GM19324 (cell line): ENCODE results near the gene USP15.
"Not testable (repeated sequence)": the region's sequence is repeated elsewhere in the genome, so short reads cannot be mapped to it uniquely, and the experiment has no call there.

ENCODE experiments used
- ATAC-seq: cut with Tn5 transposase; IDR thresholded peaks from one replicate; pipeline ENCODE4 v1.9.1; 2021; ENCODE audit warnings: mild to moderate bottlenecking, moderate library complexity; ENCODE audit not compliant: unreplicated experiment, low FRiP score

The USP15 gene

GRCh38 chr12:62434494-62435302, 174.5 kb downstream of the USP15 start:
- ATAC-seq: no peak

DNA sequence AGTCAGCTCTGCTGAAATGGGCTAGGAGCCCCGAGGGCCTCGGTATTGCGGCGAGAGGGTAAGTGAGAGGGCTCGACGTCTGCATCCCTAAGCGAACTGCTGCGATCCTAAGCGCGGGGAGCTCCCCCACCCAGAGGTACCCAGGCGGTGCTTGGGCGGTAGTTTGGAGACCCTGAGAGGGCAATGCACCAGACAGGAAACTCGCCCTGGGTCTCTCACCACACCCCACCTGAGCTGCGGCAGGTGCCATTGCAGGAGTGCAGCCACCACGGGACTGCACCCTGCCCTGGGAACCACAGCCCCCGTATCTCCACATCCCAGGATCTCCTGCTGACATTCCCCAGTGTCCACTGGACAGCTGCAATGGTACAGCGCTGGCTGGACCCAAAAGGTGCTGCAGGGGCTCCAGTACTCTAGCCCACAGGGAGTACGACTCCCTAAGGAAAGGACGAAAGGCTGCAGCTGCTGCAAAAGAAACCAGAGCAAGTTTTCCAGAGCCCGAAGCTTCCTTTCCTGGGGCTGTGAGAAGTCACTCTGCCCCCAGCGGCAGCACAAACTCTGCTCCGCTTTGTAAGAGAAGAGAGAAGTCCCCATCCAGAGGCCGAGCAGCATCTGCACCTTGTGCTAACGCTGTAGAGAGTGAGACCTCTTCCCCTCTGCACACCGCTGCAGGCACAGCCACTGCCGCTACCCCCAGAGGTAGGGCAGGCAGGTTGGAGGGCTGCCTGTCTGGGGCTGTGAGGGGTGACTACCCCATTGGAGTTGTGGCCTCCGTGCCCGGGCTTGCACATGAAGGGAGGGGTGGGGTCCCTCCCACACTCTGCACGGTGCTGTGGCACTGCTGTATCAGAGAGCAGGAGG, 175.3 kb downstream of the USP15 start:
- no peak for ATAC-seq

DNA sequence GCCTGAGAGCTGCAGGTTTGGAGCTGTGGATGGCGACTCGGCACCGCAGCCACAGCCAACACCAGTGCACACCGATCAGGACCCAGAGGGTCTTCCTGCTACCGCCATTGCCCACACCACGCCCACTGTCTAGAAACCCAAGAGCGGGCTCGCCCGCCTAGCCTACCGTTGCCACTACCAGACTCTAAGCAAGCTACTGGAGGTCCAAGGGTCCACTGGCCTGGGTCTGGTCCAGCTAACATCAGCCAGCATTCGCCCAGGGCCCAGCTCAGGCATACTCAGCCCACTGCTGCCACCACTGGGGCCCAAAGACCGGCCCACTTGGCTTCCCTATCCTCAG, 175.9 kb downstream of the USP15 start:
- no peak for ATAC-seq

GRCh38 chr12:62438098-62438692, 178.0 kb downstream of the USP15 start:
- ATAC-seq: no peak

DNA sequence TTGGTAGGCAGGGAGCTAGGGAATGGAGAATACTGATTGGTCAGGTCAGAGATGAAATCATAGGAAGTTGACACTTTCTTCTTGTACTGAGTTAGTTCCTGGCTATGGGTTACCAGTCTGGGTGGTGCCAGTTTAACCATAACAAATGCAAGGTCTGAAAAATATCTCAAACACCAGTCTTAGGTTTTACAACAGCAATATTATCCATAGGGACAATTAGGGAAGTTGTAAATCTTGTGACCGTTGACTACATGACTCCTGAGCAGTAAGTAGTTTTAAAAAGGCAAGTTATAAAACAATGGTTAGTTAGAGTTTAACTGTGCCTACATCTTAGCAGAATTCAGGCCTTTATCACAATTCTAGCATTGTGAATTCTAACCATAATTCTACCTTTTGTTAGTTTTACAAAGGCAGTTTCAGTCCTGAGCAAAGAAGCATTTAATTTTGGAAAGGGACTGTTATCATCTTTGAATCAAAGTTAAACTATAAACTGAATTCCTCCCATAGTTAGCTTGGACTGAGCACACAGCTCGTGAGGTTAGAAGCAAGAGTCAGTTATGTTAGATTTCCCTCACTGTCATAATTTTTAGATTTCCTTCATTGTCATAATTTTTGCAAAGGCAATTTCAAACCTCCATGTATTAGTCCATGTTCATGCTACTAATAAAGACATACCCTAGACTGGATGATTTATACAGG, 186.7 kb downstream of the USP15 start:
- no peak for ATAC-seq

DNA sequence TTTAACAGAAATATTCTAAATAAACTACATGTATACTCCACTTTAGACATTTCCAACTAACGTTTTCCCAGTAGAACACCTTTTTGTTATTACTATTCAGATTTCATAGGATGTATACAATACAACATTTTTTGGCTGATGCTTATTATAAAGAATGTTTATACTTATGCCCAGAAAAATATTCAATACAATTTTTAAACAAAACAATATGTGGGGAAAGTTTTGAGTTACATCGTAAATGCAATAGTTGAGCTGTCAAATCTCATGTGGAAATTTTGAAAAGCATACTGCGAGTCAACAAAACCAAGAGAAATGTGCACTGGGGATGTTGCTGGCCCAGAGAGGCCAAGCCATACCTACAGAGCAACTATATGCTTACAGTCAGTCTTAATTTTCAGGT, 188.2 kb downstream of the USP15 start:
- ATAC-seq: no peak

GRCh38 chr12:62455429-62455828, 195.2 kb downstream of the USP15 start:
- not testable (repeated sequence) for ATAC-seq

GRCh38 chr12:62458626-62459025, 198.4 kb downstream of the USP15 start:
- no peak for ATAC-seq

GRCh38 chr12:62459976-62460375, 199.8 kb downstream of the USP15 start:
- ATAC-seq: no peak

- not testable (repeated sequence) for ATAC-seq
Measured at GRCh38 chr12:62461171-62461837, 201.1 kb downstream of the USP15 start.

DNA sequence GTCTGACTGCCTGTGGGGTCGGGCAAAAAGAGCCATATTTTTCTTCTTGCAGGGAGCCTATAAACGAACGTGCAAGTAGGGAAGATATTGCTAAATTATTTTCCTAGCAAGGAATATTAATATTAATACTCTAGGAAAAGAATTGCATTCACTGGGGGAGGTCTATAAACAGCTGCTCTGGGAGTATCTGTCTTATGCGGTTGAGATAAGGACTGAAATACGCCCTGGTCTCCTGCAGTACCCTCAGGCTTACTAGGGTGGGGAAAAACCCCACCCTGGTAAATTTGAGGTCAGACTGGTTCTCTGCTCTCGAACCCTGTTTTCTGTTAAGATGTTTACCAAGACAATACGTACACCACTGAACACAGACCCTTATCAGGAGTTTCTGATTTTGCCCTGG, 203.0 kb downstream of the USP15 start:
- not testable (repeated sequence) for ATAC-seq
